Suprapubic skin (tissue), 4 donors: ENCODE measurements around the gene KIF1C. TPM values are rescaled to one million over a fixed set of nuclear protein-coding genes. Genes with fewer than 3 reads are reported as not detected.

Experiments used
- DNase-seq, 2 donors: peaks; one replicate each; pipeline ENCODE4 v3.0.0-alpha.2; 2019; ENCODE audit warnings: low spot score in 2 of 2
- H3K27ac ChIP-seq: fragments of 200-600 bp; sonication (generic); one replicate; pipeline ENCODE4 v1.5.1; 2019
- H3K27me3 ChIP-seq: fragments of 200-600 bp; sonication (generic); one replicate; pipeline ENCODE4 v1.5.1; 2019
- H3K36me3 ChIP-seq: fragments of 200-600 bp; sonication (generic); one replicate; pipeline ENCODE4 v1.5.1; 2019
- H3K4me1 ChIP-seq: fragments of 200-600 bp; sonication (generic); one replicate; pipeline ENCODE4 v1.5.1; 2019
- H3K4me3 ChIP-seq: fragments of 200-600 bp; sonication (generic); one replicate; pipeline ENCODE4 v1.5.1; 2019; ENCODE audit warnings: mild to moderate bottlenecking
- H3K9me3 ChIP-seq: fragments of 200-600 bp; sonication (generic); one replicate; pipeline ENCODE4 v1.5.1; 2019
- EP300 ChIP-seq: sonication (generic); formaldehyde crosslinking; IDR thresholded peaks from one replicate; pipeline ENCODE4 v1.6.1; 2017; ENCODE audit warnings: antibody characterized with exemption
- POLR2A ChIP-seq, 2 donors: fragments of 450-650 bp; IDR thresholded peaks; one replicate each; pipeline ENCODE4 v1.6.1; 2017; ENCODE audit warnings: antibody characterized with exemption in 2 of 2, mild to moderate bottlenecking in 2 of 2, moderate library complexity in 2 of 2
- POLR2AphosphoS5 ChIP-seq, 3 donors: sonication (generic); formaldehyde crosslinking; IDR thresholded peaks; one replicate each; pipeline ENCODE4 v1.6.1; 2017; ENCODE audit warnings: antibody characterized with exemption in 3 of 3
- WGBS: methylation state at CpG from one replicate; pipeline ENCODE4 v1.1.5; 2018; 5-methylcytosine and 5-hydroxymethylcytosine counted together
- total RNA-seq, 4 donors: library from RNA; depleted of rRNA; stranded (reverse); fragments of >200 nt; gene quantifications; one replicate each; pipeline ENCODE4 v1.1.0, GENCODE V29; 2016
- TF ChIP-seq, protein P1 (sequence below), 2 donors: fragments of 200-600 bp in 1 of 2; fragments of 450-650 bp in 1 of 2; sonication (generic) in 1 of 2; IDR thresholded peaks; one replicate each; pipeline ENCODE4 v1.5.1; 2016 to 2019; ENCODE audit warnings: antibody characterized with exemption in 2 of 2, mild to moderate bottlenecking in 1 of 2, moderate library complexity in 1 of 2

KIF1C gene
- total RNA-seq, 4 donors from 2014 or later = 52.7 to 104 (median 97.8) TPM

DNA sequence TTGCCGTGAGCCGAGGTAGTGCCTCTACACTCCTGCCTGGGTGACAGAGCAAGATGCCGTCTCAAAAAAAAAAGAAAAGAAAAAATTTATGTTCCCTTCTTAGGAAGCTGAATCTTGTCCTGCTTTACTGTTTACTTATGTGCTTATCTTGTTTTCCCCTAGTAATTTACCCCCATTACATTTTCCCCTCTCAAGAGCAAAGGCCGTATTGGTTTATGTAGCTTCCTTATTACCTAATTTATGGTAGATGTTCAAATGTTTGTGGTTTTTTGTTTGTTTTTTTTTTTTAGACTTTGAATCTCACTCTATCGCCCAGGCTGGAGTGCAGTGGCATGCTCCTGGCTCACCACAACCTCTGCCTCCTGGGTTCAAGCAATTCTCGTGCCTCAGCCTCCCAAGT lies 47.7 kb downstream of the KIF1C start:
- Histone ChIP-seq H3K27ac (no peak overlapping the region), H3K4me3 (no peak overlapping the region), H3K36me3 (no peaks in the 10 kb centered on the region), H3K9me3 (no peaks in the 10 kb centered on the region), H3K27me3 (no peaks in the 10 kb centered on the region), H3K4me1 (peaks cover 10% of the 10 kb centered on the region)
- DNase-seq = no peak
- TF ChIP-seq, protein P1, sequence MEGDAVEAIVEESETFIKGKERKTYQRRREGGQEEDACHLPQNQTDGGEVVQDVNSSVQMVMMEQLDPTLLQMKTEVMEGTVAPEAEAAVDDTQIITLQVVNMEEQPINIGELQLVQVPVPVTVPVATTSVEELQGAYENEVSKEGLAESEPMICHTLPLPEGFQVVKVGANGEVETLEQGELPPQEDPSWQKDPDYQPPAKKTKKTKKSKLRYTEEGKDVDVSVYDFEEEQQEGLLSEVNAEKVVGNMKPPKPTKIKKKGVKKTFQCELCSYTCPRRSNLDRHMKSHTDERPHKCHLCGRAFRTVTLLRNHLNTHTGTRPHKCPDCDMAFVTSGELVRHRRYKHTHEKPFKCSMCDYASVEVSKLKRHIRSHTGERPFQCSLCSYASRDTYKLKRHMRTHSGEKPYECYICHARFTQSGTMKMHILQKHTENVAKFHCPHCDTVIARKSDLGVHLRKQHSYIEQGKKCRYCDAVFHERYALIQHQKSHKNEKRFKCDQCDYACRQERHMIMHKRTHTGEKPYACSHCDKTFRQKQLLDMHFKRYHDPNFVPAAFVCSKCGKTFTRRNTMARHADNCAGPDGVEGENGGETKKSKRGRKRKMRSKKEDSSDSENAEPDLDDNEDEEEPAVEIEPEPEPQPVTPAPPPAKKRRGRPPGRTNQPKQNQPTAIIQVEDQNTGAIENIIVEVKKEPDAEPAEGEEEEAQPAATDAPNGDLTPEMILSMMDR (IDR thresholded peaks at IDR 0.05) = no peak
- TF ChIP-seq EP300 (no peak), POLR2AphosphoS5 (IDR thresholded peaks at IDR 0.05) (no peak), POLR2A (IDR thresholded peaks at IDR 0.05) (no peak)
- WGBS = 86% methylated on average over 6 of the region's 6 CpGs

DNA sequence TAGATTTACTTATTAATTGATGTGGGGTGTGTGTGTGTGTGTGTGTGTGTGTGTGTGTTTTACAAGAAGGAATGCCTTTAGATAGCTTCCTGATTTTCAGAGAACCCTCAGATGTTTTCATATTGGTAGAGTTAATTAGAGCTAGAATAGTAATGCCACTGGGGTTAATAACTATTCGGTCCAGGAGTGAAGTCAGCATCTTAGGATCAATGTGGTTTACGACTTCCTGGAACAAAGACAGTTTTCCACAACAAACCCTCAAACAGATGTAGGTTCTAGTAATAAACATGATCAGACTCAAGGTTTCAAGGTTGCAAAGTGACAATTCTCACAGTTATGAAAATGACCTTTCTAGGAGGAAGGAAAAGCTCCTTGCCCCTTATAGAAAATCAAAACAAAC lies 49.7 kb downstream of the KIF1C start:
- Histone ChIP-seq H3K27me3 (no peaks in the 10 kb centered on the region), H3K36me3 (no peaks in the 10 kb centered on the region), H3K9me3 (no peaks in the 10 kb centered on the region), H3K4me1 (peaks cover 10% of the 10 kb centered on the region), H3K4me3 (no peak overlapping the region), H3K27ac (no peak overlapping the region)
- 13% methylated on average over 2 of the region's 2 CpGs for WGBS
- DNase-seq = no peak
- TF ChIP-seq, protein P1 (IDR thresholded peaks at IDR 0.05) = no peak
- no peak for TF ChIP-seq EP300
- no peak for TF ChIP-seq POLR2A (IDR thresholded peaks at IDR 0.05)
- no peak for TF ChIP-seq POLR2AphosphoS5 (IDR thresholded peaks at IDR 0.05)

DNA sequence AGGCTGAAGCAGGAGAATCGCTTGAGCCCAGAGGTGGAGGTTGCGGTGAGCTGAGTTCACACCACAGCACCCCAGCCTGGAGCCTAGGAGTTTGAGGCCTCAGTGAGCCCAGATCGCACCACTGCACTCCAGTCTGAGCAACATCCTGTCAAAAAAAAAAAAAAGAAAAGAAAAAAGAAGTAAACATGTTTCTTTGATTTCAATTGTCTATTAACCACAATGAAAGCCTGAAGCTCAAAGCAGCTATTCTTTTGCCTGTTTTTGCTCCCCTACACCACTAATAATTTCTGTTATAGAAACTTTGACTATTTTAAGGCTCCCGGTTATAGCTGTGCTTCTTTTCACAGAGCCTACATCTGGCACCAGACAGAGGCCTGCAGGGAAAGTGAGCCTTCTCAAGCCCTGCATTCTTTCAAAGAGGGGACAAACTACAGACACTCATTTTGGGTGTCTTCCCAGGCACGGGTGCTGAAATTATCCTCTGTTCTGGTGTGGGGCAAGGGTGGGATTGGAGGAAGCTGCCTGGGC lies 51.6 kb downstream of the KIF1C start:
- 54% methylated on average over 5 of the region's 5 CpGs for WGBS
- Histone ChIP-seq H3K9me3 (no peaks in the 10 kb centered on the region), H3K27ac (peak overlapping the region; percentile 62), H3K27me3 (no peaks in the 10 kb centered on the region), H3K4me1 (peaks cover 10% of the 10 kb centered on the region), H3K4me3 (no peak overlapping the region), H3K36me3 (no peaks in the 10 kb centered on the region)
- no peak for TF ChIP-seq POLR2AphosphoS5 (IDR thresholded peaks at IDR 0.05)
- TF ChIP-seq POLR2A (IDR thresholded peaks at IDR 0.05) = no peak
- TF ChIP-seq, protein P1 (IDR thresholded peaks at IDR 0.05) = no peak
- DNase-seq = no peak

DNA sequence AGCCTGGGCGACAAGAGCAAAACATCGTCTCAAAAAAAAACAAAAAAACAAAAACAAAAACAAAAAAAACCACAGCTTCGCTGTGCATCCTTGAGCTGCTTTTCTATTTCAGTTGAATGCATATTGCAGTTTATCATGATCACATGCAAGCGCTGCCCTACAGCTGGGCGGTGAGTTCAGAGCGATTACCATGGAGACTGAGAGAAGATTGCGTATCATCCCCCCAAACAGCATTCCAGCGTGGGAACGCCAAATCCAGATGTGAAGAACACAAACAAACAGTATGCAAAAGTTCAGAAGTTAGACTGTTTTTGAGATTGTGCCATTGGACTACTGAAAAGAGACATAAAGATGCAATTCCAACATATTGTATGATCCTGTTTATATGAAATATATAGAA lies 52.5 kb downstream of the KIF1C start:
- WGBS = 62% methylated on average over 9 of the region's 9 CpGs
- TF ChIP-seq, protein P1 (IDR thresholded peaks at IDR 0.05) = no peak
- TF ChIP-seq EP300 (no peak), POLR2A (IDR thresholded peaks at IDR 0.05) (no peak)
- no peak overlapping the region for H3K4me3 ChIP-seq
- no peaks in the 10 kb centered on the region for H3K9me3 ChIP-seq
- H3K27ac ChIP-seq = no peak overlapping the region
- H3K4me1 ChIP-seq = peaks cover 10% of the 10 kb centered on the region
- no peaks in the 10 kb centered on the region for H3K36me3 ChIP-seq
- no peak for DNase-seq
- H3K27me3 ChIP-seq = no peaks in the 10 kb centered on the region

DNA sequence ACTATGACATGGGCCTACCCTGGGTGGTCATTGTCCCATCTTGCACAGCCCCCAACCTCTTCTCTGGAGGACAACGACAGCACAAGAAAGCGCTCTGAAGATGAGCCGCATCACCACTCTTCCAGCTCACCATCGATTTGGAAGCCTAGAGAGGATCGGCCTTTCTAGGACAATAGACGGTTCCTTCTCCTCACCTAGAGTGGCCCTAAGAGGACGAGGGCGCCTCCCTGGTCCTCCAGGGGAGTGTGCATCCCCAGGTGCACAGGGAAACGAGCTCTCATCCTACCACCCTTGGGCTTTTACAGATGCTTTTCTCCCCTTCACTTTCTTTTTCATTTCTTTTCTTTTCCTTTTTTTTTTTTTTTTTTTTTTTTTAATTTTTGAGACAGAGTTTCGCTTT lies 57.8 kb downstream of the KIF1C start:
- no peaks in the 10 kb centered on the region for H3K36me3 ChIP-seq
- WGBS = 87% methylated on average over 9 of the region's 10 CpGs
- TF ChIP-seq POLR2AphosphoS5 (IDR thresholded peaks at IDR 0.05) (no peak), EP300 (no peak), POLR2A (IDR thresholded peaks at IDR 0.05) (no peak)
- TF ChIP-seq, protein P1 (IDR thresholded peaks at IDR 0.05) = no peak

More for the DNA sequence above, 57.8 kb downstream of the KIF1C start:
- H3K9me3 ChIP-seq = no peaks in the 10 kb centered on the region
- H3K27me3 ChIP-seq = no peaks in the 10 kb centered on the region
- no peaks in the 10 kb centered on the region for H3K4me1 ChIP-seq
- H3K27ac ChIP-seq = no peak overlapping the region
- no peak for DNase-seq
- no peak overlapping the region for H3K4me3 ChIP-seq
